Hepatocyte (in vitro differentiated cells): ENCODE measurements around the gene ARSA.

ENCODE experiments used
- CTCF ChIP-seq: fragments of 200-600 bp; sonication (generic); IDR thresholded peaks from 2 replicates; pipeline ENCODE4 v1.5.1; 2016; ENCODE audit warnings: antibody characterized with exemption, mild to moderate bottlenecking; ENCODE audit not compliant: poor library complexity
- EZH2phosphoT487 ChIP-seq: fragments of 200-600 bp; sonication (generic); IDR thresholded peaks from one replicate; pipeline ENCODE4 v1.6.1; 2018; ENCODE audit warnings: antibody characterized with exemption, mild to moderate bottlenecking, low read depth, moderate library complexity; ENCODE audit not compliant: unreplicated experiment, severe bottlenecking

GRCh38 chr22:50595189-50595588, 32.8 kb downstream of the ARSA start:
- TF ChIP-seq EZH2phosphoT487: no peak
- no peak for TF ChIP-seq CTCF
